AG09309 (cell line): ENCODE measurements around the gene DAG1.
A peak's percentile ranks its signal among the peaks of the same experiment; 100 is the strongest.

Experiments used
- DNase-seq: peaks from one replicate; pipeline ENCODE4 v3.0.0-alpha.2; 2010; ENCODE audit warnings: low read depth
- H3K4me3 ChIP-seq: 2 replicates; pipeline ENCODE4 v1.5.1; 2011; ENCODE audit warnings: mild to moderate bottlenecking, low read depth, low read length, moderate library complexity; ENCODE audit not compliant: control insufficient read depth
- TF ChIP-seq, protein P1 (sequence below): IDR thresholded peaks from 2 replicates; pipeline ENCODE4 v1.5.1; 2011; ENCODE audit warnings: mild to moderate bottlenecking, low read depth, low read length, inconsistent platforms; ENCODE audit not compliant: insufficient read depth, control insufficient read depth; ENCODE audit errors: missing control alignments

The DAG1 gene

DNA sequence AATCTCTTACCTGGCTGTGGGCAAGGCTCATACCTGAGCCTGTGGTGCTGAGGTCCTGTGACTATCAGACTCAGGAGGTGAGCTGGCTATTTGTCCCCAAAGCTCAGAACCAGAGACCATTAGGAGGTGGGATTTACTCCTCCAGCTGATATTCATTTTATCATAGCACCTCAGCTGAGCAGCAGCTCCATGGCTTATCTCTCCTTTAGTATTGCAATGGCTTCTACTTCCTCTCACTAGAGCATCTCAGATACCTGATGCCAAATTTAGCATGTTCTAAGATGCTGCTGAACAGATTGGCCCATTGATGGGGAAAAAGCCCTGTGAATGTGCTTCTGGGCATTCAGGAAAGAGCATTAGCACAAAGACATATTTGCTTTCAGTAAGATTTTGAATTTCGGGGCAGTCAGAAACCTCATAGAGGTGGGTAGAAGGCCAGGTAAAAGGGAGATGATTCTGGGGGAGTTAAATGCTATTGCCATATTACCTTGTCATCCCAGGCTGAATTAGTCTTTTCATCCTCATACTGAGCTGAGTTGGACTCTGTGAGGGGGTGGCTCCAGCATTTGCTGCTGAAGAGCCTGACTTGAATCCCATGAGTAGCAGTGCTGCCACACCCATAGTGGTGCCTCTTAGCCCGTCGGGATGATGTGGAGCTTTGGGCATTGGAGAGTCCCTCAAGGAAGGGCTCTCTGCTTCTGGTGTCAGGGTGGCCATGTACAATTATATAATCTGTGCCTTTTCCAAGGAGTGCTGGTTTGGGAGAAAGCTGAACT lies 86.6 kb downstream of the DAG1 start:
- no peak for DNase-seq
- no peak overlapping the region for H3K4me3 ChIP-seq
- TF ChIP-seq, protein P1, sequence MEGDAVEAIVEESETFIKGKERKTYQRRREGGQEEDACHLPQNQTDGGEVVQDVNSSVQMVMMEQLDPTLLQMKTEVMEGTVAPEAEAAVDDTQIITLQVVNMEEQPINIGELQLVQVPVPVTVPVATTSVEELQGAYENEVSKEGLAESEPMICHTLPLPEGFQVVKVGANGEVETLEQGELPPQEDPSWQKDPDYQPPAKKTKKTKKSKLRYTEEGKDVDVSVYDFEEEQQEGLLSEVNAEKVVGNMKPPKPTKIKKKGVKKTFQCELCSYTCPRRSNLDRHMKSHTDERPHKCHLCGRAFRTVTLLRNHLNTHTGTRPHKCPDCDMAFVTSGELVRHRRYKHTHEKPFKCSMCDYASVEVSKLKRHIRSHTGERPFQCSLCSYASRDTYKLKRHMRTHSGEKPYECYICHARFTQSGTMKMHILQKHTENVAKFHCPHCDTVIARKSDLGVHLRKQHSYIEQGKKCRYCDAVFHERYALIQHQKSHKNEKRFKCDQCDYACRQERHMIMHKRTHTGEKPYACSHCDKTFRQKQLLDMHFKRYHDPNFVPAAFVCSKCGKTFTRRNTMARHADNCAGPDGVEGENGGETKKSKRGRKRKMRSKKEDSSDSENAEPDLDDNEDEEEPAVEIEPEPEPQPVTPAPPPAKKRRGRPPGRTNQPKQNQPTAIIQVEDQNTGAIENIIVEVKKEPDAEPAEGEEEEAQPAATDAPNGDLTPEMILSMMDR = no peak

DNA sequence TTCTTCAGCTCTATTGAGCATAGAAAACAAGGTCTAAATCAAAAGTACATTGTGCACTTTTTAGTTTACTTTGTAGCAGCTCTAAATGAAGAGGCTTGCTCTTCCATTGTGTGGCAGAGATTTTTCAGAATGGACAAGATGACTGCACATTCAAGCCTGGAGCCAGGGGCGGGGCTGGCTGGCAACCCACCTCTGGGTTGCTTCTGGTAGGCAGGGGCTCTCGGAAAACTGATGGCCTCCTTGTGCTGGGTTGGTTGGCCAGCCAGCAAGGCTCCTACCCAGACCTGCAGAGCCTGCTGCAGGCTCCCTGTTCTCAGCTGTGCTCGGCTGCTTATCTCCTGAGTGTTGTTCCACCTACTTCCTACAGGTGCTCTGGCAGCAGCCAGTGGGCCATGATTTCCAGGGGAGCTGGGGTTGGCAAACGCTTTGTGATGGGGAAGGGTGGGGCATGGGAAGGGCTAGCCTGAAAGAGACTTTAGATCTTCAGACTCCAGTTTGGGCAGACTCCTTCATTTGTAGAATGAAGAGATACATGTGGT lies 93.0 kb downstream of the DAG1 start:
- H3K4me3 ChIP-seq = no peak overlapping the region
- DNase-seq = no peak
- TF ChIP-seq, protein P1 = no peak

DNA sequence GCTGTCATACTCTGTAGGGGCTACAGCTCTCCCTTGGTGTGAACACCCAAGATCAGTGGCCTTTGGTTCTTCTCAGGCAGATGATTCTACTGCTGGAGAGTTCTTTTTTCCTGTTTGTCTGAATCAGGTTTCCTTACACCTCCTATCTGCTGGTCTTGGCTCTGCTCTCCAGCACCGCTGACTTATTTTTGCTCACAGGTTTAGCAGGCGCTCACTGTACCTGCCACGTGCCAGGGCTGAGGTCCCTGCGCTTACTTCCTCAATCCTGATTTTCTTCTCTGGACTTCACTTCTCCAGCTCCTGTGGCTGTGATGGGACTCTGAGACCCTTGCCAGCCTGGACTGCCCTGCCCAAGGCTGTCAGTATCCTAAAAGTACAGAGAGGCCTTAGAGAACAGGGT lies 93.7 kb downstream of the DAG1 start:
- TF ChIP-seq, protein P1 = no peak
- DNase-seq = no peak
- H3K4me3 ChIP-seq = no peak overlapping the region

DNA sequence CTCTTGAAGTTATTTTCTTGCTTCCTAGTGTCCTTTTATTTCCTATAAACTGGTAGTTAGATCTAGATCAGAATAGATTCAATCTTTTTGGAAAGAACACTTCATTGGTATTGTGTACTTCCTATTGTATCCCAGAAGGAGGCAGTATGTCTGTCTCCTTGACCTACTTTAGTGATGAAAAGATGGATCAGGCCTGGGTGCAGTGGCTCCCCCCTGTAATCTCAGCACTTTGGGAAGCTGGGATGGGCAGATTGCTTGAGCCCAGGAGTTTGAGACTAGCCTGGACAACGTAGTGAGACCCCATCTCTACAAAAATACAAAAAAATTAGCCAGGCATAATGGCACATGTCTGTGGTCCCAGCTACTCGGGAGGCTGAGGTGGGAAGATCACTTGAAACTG lies 96.2 kb downstream of the DAG1 start:
- no peak overlapping the region for H3K4me3 ChIP-seq
- TF ChIP-seq, protein P1 = peak; percentile 27
- no peak for DNase-seq

DNA sequence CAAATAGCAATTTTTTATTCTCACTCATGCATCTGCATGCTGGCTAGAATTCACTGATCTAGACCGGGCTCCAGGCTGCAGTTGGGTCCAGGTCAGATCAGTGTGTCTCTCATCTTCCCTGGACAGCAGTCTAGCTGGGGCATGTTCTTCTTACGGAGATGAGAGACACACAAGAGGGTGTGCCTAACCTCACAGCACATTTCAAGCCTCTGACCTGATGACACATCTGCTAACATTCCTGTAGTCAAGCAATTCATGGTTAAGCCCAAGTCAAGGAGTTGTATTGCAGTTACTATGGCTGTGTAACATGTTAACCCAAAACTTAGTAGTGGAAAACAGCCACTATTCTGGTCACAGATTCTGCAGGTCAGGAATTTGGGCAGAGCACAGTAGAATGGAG lies 97.3 kb downstream of the DAG1 start:
- H3K4me3 ChIP-seq = no peak overlapping the region
- no peak for DNase-seq
- TF ChIP-seq, protein P1 = no peak

DNA sequence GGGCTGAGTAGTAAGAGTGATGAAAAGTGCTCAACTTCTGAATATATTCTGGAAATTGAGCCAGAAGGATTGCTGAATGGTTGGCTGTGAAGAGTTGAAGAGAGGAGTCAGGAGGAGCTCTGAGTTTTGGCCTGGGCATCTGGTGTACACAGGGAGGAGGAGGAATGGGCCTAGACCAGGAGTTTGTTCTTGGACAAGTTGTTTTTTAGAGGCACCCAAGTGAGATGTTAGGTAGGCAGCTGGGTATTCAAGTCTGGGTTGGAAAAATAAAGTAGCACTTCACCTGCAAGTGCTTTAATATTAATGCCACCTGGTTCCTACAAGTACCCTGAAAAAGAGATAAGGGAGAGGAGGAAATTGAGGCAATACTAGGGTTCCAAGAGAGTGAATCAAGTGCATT lies 98.9 kb downstream of the DAG1 start:
- DNase-seq = no peak
- no peak overlapping the region for H3K4me3 ChIP-seq
- TF ChIP-seq, protein P1 = no peak
